OCI-LY7 (cell line): ENCODE measurements around the gene TANC1.

Experiments
- CTCF ChIP-seq: fragments of 200-600 bp; sonication (generic); conservative IDR thresholded peaks from 2 replicates; pipeline ENCODE4 v1.5.1; 2014; ENCODE audit warnings: mild to moderate bottlenecking, antibody characterized with exemption, low read length, moderate library complexity, mixed read lengths
- EZH2phosphoT487 ChIP-seq: fragments of 200-600 bp; sonication (generic); IDR thresholded peaks from 2 replicates; pipeline ENCODE4 v1.6.1; 2018; ENCODE audit warnings: low read depth, borderline replicate concordance, mild to moderate bottlenecking, mixed run types, antibody characterized with exemption, low read length, moderate library complexity, mixed read lengths

DNA sequence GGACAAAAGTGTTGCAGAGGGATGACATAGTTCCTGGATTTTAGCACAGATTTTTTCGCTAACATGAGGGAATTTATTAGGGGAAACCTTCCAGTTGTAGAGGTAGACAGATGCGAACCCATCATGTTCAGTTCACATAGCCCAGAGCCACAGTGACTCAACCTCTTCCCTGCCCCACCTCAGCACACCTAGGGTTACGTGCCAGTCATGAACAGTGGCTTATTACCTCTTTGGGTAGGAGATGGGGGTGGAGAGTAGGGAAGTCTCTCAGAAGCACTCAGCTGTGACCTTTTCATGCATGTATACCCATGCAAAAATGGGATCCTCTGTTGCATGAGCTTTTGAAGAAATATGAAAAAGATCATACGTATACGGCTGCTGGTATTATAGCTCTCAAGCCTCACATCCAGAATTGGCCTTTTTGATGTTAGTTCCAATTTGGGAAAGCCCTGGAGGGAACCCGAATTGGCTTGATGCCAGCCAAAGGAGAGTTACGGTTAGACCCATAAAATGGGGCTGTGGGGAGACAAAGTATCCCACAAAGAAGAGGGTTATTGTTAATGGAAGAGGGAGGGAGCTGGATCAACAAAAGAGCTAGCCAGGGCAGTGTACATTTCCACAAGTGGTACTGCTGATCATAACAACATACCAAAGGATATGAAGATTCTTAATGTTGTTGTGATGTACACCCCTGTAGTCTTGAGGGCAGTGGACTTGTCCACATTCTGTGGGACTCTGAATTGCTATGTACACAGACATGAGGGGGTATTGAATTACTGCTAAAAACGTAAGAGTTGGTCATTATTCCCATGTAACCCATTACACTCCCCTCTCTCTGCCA lies 4.9 kb downstream of the TANC1 start:
- no peak for TF ChIP-seq CTCF
- TF ChIP-seq EZH2phosphoT487, result no peak
